ENCODE measurements around the gene FNDC3B.

FNDC3B gene

GRCh38 chr3:172156586-172156955, 117.2 kb downstream of the FNDC3B start:
- no peak for DNase-seq

GRCh38 chr3:172157564-172158258, 118.3 kb downstream of the FNDC3B start:
- no peak for DNase-seq

- no peak for DNase-seq
These were observed 119.4 kb downstream of the FNDC3B start for GRCh38 chr3:172158741-172159140.

GRCh38 chr3:172159376-172159775, 120.0 kb downstream of the FNDC3B start:
- no peak for DNase-seq

GRCh38 chr3:172159962-172160538, 120.7 kb downstream of the FNDC3B start:
- no peak for DNase-seq

GRCh38 chr3:172161133-172161789, 121.9 kb downstream of the FNDC3B start:
- no peak for DNase-seq

GRCh38 chr3:172161959-172162358, 122.6 kb downstream of the FNDC3B start:
- no peak for DNase-seq

GRCh38 chr3:172163320-172163719, 123.9 kb downstream of the FNDC3B start:
- no peak for DNase-seq

GRCh38 chr3:172164620-172165362, 125.4 kb downstream of the FNDC3B start:
- DNase-seq: no peak

GRCh38 chr3:172166261-172166660, 126.9 kb downstream of the FNDC3B start:
- DNase-seq: no peak

GRCh38 chr3:172166890-172167289, 127.5 kb downstream of the FNDC3B start:
- DNase-seq: no peak

- DNase-seq: no peak
These were observed 128.7 kb downstream of the FNDC3B start for GRCh38 chr3:172167892-172168648.

- DNase-seq: no peak
These were observed 130.8 kb downstream of the FNDC3B start for GRCh38 chr3:172170073-172170709.

- DNase-seq: no peak
These were observed 131.5 kb downstream of the FNDC3B start for GRCh38 chr3:172170841-172171240.

GRCh38 chr3:172171396-172172075, 132.2 kb downstream of the FNDC3B start:
- DNase-seq: no peak

GRCh38 chr3:172173316-172174254, 134.2 kb downstream of the FNDC3B start:
- no peak for DNase-seq

GRCh38 chr3:172174513-172175253, 135.3 kb downstream of the FNDC3B start:
- DNase-seq: no peak

- no peak for DNase-seq
These were observed 135.8 kb downstream of the FNDC3B start for GRCh38 chr3:172175254-172175599.

- DNase-seq: no peak
These were observed 136.8 kb downstream of the FNDC3B start for GRCh38 chr3:172176061-172176770.
